GM12892 (cell line): ENCODE measurements around the gene LDB3.

ENCODE experiments used
- POLR2A ChIP-seq: IDR thresholded peaks from 2 replicates; pipeline ENCODE4 v1.6.1; 2011; ENCODE audit warnings: low read depth, low read length, control low read depth
- POLR2AphosphoS5 ChIP-seq: IDR thresholded peaks from 2 replicates; pipeline ENCODE4 v1.6.1; 2011; ENCODE audit warnings: low read depth, low read length, control low read depth

DNA sequence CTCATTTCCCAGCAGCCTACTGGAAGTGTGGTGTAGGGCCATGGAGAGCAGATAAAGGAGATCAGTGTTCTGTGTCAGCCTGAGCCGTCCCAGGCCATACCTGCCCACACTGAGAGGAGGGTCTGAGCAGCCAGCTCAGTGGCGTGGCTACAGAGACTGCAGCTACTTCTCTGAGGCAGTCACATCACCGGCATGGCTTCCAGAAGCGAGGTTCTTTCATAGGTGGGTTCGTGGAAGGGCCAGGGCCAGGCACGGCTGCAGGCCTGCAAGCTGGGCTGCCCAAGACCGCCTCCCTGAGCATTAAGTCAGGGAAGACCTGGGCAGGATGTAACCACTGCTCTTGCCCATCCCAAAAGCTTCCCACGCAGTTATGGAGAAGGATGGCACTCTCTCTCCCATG is 34.9 kb downstream of the LDB3 start:
- TF ChIP-seq POLR2AphosphoS5: no peak
- TF ChIP-seq POLR2A: no peak
